Psoas muscle (tissue), 8 donors: ENCODE measurements around the gene NET1. TPM values are rescaled to one million over a fixed set of nuclear protein-coding genes. Genes with fewer than 3 reads are reported as not detected.

ENCODE experiments used
- ATAC-seq, 4 donors: fragments of 200-7000 bp; cut with Tn5 transposase; one replicate each; pipeline ENCODE4 v1.9.1; 2020; ENCODE audit warnings: moderate library complexity in 3 of 4, mild to moderate bottlenecking in 2 of 4
- DNase-seq, 2 donors: peaks; one replicate each; pipeline ENCODE4 v3.0.0-alpha.2; 2020
- H3K27ac ChIP-seq: fragments of 200-600 bp; one replicate; pipeline ENCODE4 v1.8.0; 2022
- H3K27me3 ChIP-seq, 3 donors: fragments of 200-600 bp in 1 of 3; one replicate each; pipeline versions ENCODE4 v1.6.1 to v1.8.0; 2013 to 2022; ENCODE audit warnings: low read length in 2 of 3, mild to moderate bottlenecking in 2 of 3, moderate library complexity in 1 of 3; ENCODE audit not compliant: insufficient read depth in 3 of 3
- H3K36me3 ChIP-seq, 2 donors: fragments of 200-600 bp in 1 of 2; one replicate each; pipeline versions ENCODE4 v1.6.1 to v1.8.0; 2013 to 2022; ENCODE audit warnings: low read depth in 1 of 2, mild to moderate bottlenecking in 1 of 2, moderate library complexity in 1 of 2; ENCODE audit not compliant: insufficient read depth in 1 of 2
- H3K4me1 ChIP-seq: fragments of 200-600 bp; one replicate; pipeline ENCODE4 v1.8.0; 2022
- H3K4me3 ChIP-seq: fragments of 200-600 bp; one replicate; pipeline ENCODE4 v1.8.0; 2022; ENCODE audit warnings: mild to moderate bottlenecking
- H3K9me3 ChIP-seq: fragments of 200-600 bp; one replicate; pipeline ENCODE4 v1.8.0; 2022
- CTCF ChIP-seq: fragments of 200-600 bp; IDR thresholded peaks from one replicate; pipeline ENCODE4 v1.8.0; 2022; ENCODE audit warnings: antibody characterized with exemption
- WGBS, 3 donors: extraction: QIAGEN DNeasy Blood & Tissue Kit; methylation state at CpG; one replicate each; pipeline versions ENCODE4 v1.1.6 to v1.1.7; 2013; 5-methylcytosine and 5-hydroxymethylcytosine counted together
- intact Hi-C, 2 donors: fragments of 100-400 bp; cut with DNase I; formaldehyde crosslinking; loops; one replicate each; pipeline versions ENCODE4 v1.11.0 to v1.14.2; 2022
- polyA plus RNA-seq, 3 donors: library from polyadenylated mRNA; stranded (reverse); fragments of 200-250 nt; gene quantifications; one replicate each; pipeline ENCODE4 v1.2.3, GENCODE V29; 2013
- total RNA-seq, 4 donors: library from RNA; stranded (reverse); fragmentation: NEBNext Ultra II Directional in 2 of 4; extraction: Animal tissue kit (Norgen Biotek cat#: 25700) in 2 of 4; gene quantifications; one replicate each; pipeline versions ENCODE4 v1.2.1 to v1.2.4, GENCODE V29; 2021 to 2023
- donor health status: healthy with polysubstance abuse.
- donor health status: DM: no; HTN: no; CAD: no; lungs with moderate emphysema.
- donor health status: Bipolar disorder and iron deficiency.
- donor health status: healthy.
- donor health status: DM: yes; HTN: yes; CAD: no.
- donor health status: DM: no; HTN: no; CAD: no.
- donor health status: DM: no; HTN: no; CAD: no.
- donor health status: DM: yes; HTN: yes; CAD: no.

NET1 gene
- total and polyA plus RNA-seq, 7 donors: 14.3 to 44.0 (median 35.6) TPM

- Histone ChIP-seq H3K9me3 (no peaks in the 10 kb centered on the region), H3K27me3 (no peaks in the 10 kb centered on the region), H3K4me3 (no peak overlapping the region), H3K4me1 (peaks cover 8% of the 10 kb centered on the region), H3K27ac (peak overlapping the region; percentile 5), H3K36me3 (peaks cover 0 to 26% of the 10 kb centered on the region in 2 donors)
- DNase-seq (no peak), ATAC-seq (peak; percentile 54 to 89 (median 72))
- WGBS, 3 donors: 44 to 51% (median 49%) methylated on average over 3 of the region's 3 CpGs
- peak; percentile 62 for TF ChIP-seq CTCF
- intact Hi-C loops: loop anchor here (2.0 to 5.0 kb wide), 2 partner anchors 52 to 581 kb away; no protein-coding TSS in a partner anchor
Measured at GRCh38 chr10:5434017-5434753, 21.8 kb downstream of the NET1 start.

- H3K4me1 ChIP-seq: peaks cover 8% of the 10 kb centered on the region
- intact Hi-C loops: loop anchor here in 1 of 2 donors (2.0 kb wide), 1 partner anchor 583 kb away; no protein-coding TSS in a partner anchor
- no peak for DNase-seq
- no peak overlapping the region for H3K4me3 ChIP-seq
- no peaks in the 10 kb centered on the region for H3K9me3 ChIP-seq
- H3K27ac ChIP-seq: no peak overlapping the region
- ATAC-seq: no peak
- peaks cover 0 to 15% of the 10 kb centered on the region in 2 donors for H3K36me3 ChIP-seq
- 90 to 99% (median 97%) methylated on average over 3 of the region's 3 CpGs for WGBS, 3 donors
- no peaks in the 10 kb centered on the region for H3K27me3 ChIP-seq
- TF ChIP-seq CTCF: no peak
Measured at GRCh38 chr10:5435328-5435727, 23.0 kb downstream of the NET1 start.

GRCh38 chr10:5440206-5440605, 27.8 kb downstream of the NET1 start:
- H3K27me3 ChIP-seq: no peaks in the 10 kb centered on the region
- no peak overlapping the region for H3K27ac ChIP-seq
- ATAC-seq: no peak
- no peaks in the 10 kb centered on the region for H3K9me3 ChIP-seq
- no peak for TF ChIP-seq CTCF
- intact Hi-C loops: loop anchor here in 1 of 2 donors (5.0 kb wide), 1 partner anchor 182 kb away; no protein-coding TSS in a partner anchor
- DNase-seq: no peak
- H3K4me3 ChIP-seq: no peak overlapping the region
- peaks cover 13% of the 10 kb centered on the region for H3K4me1 ChIP-seq
- H3K36me3 ChIP-seq: no peaks in the 10 kb centered on the region
- 87 to 100% (median 87%) methylated on average over 2 of the region's 2 CpGs for WGBS, 3 donors

DNA sequence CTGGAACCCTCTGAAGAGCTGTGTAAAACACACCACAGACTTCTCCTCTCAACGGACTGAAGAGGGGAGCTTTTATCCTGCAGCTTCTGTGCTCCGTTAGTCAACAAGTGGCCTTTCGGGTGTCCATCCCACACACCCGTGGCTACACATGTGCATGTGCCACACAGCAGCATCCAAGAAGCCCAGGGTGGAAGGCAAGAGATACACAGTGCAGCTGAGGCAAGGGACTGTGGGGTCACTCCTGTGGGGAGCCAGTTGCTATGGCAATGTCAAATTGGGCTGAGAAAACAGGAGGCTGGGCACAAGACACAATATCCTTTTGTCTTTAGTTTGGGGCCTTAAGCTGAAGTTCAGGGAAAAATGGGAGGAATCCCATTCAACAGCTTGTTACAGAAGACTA, 28.7 kb downstream of the NET1 start:
- 77 to 83% (median 79%) methylated on average over 4 of the region's 4 CpGs for WGBS, 3 donors
- Histone ChIP-seq H3K27ac (no peak overlapping the region), H3K4me1 (peaks cover 22% of the 10 kb centered on the region), H3K27me3 (no peaks in the 10 kb centered on the region), H3K4me3 (no peak overlapping the region), H3K9me3 (no peaks in the 10 kb centered on the region), H3K36me3 (no peaks in the 10 kb centered on the region)
- DNase-seq: no peak
- intact Hi-C loops: loop anchor here in 1 of 2 donors (5.0 kb wide), 1 partner anchor 181 kb away; no protein-coding TSS in a partner anchor
- ATAC-seq: peak in 2 of 4 donors; percentile 19 to 25
- no peak for TF ChIP-seq CTCF
